ENCODE results near the gene CFAP47.
"Not testable (repeated sequence)": the region's sequence is repeated elsewhere in the genome, so short reads cannot be mapped to it uniquely, and the experiment has no call there.

The CFAP47 gene

DNA sequence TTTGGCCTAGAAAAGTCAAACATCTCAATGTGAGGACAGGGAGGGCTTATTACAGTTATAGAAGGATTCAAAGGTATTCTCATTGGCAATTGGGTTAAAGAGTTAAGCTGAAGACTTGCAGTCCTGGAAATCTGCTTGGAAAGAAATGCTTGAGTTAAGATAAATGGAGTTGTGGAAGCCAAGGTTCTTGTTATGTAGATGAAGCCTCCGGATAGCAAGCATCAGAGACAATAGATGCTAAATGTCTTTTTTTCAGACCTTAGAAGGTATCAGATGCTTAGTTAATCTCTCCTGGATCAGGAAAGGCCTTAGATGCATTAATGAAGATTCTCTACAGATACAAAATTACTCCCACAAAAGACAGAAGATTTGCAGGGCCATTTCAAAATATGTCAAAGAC is 299.3 kb downstream of the CFAP47 start:
- no peak for DNase-seq (ENCODE audit: low read depth, low spot score)

DNA sequence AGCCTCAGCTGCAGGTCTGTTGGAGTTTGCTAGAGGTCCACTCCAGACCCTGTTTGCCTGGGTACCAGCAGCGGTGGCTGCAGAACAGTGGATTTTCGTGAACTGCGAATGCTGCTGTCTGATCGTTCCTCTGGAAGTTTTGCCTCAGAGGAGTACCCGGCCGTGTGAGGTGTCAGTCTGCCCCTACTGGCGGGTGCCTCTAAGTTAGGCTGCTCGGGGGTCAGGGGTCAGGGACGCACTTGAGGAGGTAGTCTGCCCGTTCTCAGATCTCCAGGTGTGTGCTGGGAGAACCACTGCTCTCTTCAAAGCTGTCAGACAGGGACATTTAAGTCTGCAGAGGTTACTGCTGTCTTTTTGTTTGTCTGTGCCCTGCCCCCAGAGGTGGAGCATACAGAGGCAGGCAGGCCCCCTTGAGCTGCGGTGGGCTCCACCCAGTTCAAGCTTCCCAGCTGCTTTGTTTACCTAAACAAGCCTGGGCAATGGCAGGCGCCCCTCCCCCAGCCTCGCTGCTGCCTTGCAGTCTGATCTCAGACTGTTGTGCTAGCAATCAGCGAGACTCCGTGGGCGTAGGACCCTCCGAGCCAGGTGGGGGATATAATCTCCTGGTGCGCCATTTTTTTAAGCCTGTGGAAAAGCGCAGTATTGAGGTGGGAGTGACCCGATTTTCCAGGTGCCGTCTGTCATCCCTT is 315.4 kb downstream of the CFAP47 start:
- not testable (repeated sequence) for DNase-seq (ENCODE audit: low read depth, low spot score)

DNA sequence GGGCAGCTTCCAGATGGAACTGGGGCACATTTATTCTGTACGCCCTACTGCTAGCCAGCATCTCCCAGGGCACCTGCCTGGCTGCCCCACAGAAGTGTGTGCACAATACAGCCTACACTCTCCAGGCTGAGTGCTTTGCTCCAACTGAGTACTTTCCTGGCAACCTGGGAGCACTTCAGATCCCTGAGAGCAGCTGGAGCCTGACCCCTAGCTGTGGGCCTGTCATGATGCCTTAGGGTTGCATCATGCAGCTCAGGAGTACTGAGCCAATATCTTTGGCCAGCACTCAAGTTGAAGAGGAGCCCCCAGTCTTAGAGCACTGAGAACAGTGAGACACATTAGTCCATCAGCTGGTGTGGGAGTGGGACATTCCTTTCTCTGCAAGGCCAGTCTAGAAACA is 321.9 kb downstream of the CFAP47 start:
- DNase-seq (ENCODE audit: low read depth, low spot score) = no peak

DNA sequence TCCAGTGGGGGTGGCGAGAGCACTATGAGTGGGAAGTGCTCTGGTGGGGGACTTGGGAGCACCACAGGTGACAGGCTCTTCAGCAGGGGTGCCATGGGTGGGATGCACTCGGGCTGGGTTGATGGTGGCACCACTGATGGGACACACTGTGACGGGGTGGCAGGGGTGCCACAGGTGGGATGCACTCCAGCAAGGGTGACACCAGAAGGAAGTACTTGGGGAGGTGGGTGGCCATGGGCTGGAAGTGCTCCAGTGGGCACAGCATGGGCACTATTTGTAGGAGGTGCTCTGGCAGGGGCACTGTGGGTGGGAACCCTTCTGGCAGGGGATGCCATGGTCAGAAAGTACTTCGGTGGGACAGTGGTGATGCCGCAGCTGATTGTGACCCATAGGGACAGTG is 346.6 kb downstream of the CFAP47 start:
- no peak for DNase-seq (ENCODE audit: low read depth, low spot score)

DNA sequence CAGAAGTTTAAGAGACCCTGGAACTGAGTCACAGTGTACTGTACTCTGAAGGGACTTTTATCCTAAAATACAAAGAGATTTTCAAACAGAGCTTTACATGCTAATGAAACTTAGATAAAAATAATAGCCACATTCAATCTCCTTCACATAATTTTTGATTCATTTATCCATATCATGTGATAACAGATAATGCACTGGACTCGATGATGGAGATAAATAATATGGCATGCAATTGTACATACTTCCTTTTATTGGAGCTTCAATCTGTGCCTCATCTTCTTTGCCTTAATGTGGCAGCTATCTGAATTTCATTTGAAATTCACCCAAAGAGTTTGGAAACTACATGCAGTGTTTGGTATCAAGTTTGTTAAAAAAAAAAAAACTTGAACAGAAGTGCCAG is 390.6 kb downstream of the CFAP47 start:
- DNase-seq (ENCODE audit: low read depth, low spot score) = no peak

DNA sequence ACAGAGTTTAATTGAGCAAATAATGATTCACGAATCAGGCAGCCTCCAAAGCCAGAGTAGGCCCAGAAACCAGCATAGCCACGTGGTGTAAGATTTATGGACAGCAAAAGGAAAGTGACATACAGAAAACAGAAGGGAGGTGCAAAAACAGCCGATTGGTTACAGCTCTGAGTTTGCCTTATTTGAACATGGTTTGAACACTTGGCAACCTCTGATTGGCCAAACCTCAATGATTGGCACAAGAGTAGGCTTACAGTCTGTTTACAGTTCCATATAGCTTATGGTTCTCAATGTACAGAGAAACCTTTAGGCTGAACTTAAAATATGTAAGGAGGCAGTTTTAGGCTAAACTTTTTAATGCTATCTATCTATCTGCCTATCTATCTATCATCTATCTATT is 394.8 kb downstream of the CFAP47 start:
- DNase-seq (ENCODE audit: low read depth, low spot score) = no peak

DNA sequence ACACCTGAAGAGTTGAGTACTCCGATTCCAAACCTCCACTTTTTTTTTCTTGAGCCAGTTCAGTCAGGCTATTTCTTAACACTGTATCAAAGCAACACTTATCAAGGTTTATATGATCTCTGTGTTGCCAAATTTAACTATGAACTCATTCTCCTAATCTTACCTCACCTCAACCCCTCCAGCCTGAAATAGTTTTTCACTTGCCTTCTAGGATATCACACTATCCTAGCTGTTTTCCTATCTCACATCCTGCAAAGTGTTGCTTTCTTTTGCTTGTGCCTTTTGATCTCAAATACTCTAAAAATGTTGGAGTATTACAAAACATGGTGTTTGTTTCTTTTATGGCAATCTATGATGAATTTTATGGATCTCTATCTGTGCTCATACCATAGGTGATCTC is 415.0 kb downstream of the CFAP47 start:
- no peak for DNase-seq (ENCODE audit: low read depth, low spot score)

DNA sequence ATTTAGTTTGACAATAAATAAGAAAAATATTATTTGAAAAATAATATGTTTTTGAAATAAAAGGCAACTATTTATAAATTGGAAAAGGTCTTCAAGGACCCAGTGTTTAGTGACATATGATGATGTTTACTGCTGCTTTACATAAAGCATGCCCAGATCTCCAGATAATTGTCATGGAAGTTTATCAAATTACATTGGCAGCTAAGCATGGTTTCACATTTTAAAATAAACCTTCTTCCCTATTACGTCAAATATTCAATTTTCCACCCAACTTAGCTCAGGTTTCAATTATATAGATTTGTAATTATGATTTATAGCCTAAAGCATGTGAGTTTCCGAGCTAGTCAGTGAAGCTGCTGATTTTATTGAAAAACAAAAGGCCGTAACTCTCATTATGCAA is 417.2 kb downstream of the CFAP47 start:
- DNase-seq (ENCODE audit: low read depth, low spot score) = no peak

DNA sequence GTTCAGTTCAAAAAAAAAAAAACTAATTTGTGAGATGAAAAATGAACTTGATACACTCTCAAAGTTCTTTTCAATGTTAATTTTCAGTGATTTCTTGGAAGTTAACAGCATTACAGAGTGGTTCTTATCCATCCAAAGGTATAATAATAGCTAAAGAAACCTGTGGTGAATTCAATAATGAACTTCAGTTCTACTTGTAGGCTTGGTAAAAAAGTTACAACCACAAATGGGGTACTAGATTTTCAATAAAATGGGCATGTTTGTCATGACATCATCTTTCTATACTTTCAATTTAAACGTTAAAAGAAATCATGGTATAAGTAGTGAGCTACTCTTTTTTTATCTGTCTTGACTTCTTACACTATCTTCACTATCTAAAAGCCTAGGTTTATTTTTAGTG is 424.8 kb downstream of the CFAP47 start:
- no peak for DNase-seq (ENCODE audit: low read depth, low spot score)

DNA sequence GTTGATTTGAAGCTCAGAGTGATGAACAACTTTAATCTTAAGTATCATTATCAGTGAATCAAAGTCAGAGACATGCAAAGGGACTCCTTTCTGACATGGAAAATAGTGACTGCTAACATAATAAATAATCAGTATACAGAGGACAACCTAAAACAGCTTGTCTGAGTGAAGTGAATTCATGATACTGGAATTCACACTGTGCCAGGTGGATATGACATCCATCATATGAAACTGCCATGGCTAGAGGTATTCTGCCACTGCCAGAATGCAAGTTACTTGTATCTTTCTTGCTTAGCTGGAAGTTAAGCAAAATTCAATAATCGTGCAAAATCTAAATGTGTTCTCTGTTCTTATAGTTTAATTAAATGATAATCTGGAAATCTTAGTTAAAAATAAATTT is 429.0 kb downstream of the CFAP47 start:
- DNase-seq (ENCODE audit: low read depth, low spot score) = no peak

DNA sequence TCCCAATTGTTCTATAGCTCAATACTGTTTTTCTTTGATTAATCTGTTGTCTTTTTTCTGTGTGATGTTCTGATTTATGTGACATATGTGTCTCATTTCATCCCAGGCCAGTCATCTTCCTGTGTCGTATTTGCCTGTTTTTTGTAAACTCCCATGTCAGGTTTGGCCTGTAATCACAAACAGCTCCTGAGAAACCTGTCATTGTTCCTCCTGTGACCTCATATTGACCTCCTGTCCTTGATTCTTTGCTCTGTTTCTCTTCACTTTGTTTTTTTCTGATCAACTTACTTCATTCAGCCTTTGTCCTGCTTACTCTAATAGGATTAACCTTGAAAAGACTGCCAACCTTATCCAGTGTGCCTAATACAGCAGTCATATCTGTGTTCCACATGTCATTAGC is 438.3 kb downstream of the CFAP47 start:
- DNase-seq (ENCODE audit: low read depth, low spot score) = no peak

DNA sequence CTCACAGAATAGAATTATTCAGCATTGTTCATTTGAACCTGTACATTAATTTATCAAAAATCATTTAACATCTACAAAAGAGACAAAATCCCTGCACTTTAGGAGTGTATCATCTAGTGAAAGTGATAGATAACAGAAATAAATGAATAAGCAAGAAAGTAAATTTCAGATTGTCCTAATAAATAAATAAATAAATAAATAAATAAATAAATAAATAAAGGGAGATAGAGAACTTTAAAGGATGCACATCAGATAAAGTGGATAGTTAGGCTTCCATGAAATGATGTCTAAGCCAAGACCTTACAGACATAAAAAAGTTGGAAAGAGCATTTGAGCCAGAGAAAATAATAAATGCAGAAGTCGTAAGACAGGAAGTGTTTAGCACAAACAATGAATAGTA is 444.7 kb downstream of the CFAP47 start:
- no peak for DNase-seq (ENCODE audit: low read depth, low spot score)

DNA sequence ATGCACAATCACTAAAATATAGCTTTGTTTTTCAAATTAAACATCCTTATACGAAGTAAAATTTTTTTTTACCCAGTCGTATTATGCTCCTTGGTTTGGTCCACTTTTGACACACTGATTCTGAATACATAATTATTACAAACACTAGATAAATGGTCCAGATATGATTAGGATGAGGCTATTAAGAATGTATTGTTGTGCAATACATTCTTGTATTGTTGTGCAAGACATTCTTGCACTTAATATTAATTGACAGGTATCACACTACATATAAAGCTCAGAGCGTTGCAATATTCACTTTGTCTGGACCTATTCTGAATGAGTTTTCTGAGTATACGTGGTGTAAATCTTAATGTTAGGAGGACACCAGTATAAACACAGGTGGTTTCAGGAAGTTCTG is 464.0 kb downstream of the CFAP47 start:
- DNase-seq (ENCODE audit: low read depth, low spot score) = no peak

DNA sequence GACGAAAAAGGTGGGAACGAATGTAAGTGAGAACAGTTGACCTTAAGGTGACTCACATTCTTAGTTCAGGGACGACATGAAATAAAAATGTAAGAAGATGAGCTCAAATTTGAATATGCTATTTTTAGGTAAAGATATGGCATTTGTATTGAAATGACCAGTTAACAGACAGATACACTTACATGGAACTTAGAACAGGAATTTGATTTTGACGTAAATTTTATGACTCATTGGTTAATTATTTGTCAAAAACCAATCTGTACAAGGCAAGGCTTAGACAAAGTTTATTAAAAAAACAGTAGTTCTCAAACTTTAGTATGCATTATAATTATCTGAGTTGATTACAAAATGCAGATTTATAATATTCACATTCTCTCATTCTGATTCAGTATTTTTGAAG is 469.4 kb downstream of the CFAP47 start:
- no peak for DNase-seq (ENCODE audit: low read depth, low spot score)

DNA sequence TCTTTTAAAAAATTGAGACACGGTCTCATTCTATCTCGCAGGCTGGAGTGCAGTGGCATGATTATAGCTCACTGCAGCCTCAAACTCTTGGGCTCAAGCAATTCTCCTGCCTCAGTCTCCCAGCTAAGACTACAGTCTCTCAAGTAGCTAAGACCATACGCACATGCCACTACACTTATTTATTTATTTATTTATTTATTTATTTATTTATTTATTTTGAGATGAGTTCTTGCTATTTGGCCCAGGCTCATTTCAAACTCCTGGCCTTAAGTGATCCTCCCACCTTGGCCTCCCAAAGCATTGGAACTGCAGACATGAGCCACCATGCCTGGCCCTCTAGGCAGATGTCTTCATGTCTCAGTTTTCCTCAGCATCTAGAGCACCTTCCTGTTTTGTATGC is 482.2 kb downstream of the CFAP47 start:
- DNase-seq (ENCODE audit: low read depth, low spot score) = no peak

DNA sequence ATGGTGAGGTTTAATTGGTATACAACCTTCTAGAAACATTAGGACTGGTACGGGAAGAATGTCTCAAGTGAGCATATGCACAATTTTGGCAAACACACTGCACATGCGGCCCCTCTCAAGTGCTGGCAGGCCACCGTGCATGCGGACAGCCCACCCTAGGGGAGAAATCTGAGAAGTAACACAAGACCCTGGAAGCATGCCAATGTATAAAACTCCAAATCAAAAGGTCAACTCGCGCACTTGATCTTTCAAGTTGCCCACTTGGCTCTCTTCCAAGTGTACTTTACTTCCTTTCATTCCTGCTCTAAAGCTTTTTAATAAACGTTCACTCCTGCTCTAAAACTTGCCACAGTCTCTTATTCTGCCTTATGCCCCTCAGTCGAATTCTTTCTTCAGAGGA is 488.3 kb downstream of the CFAP47 start:
- DNase-seq (ENCODE audit: low read depth, low spot score) = no peak

DNA sequence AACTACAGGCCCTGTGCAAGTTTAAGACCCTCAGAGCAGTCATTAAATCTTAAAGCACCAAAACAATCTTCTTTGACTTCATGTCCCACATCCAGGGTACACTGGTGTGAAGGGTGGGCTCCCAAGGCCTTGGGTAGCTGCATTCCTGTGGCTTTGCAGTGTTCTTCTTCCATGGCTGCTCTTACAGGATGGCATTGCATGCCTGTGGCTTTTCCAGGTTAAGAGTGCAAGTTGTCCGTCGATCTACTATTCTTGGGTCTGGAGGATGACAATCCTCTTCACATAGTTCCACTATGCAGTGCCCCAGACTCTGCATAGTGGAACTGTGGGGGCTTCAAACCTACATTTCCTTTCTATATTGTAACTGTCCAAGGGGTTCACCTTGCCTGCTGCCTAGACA is 494.5 kb downstream of the CFAP47 start:
- DNase-seq (ENCODE audit: low read depth, low spot score) = no peak

DNA sequence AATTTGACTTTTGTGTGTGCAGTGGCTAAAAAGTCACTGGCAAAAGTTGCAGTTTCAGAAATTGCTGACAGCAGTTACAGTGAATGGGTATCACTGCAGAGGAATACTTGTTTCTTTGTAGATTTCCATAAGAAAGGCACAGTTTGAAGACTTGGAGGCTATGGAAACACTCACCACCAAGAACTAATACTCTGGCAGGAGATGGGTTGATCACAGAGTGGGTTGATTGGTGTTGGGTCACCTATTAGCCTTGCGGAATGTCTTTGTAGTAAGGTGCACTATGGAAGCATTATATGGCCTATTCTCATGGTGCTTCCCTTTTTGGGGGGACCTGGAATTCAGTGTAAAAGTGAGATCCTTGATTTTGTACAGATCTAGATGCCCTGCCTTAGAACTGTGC is 502.8 kb downstream of the CFAP47 start:
- DNase-seq (ENCODE audit: low read depth, low spot score) = no peak

DNA sequence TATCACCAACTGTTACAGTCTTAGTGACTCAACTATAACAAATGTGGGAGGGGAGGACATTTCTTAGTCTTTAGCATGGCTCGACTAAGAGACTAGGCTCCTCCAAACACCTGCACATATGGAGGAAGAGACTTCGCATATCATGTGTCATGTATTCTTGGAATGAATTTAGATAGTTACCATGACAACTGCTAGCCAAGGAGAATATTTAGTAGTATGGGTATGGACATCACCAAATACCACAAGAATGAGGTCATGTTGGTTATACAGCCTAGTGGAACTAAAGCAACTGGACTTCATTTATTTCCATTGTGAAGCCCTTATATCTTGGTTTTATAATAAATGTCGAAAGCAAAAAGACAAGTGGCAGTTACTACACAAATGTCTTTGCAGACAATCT is 512.3 kb downstream of the CFAP47 start:
- DNase-seq (ENCODE audit: low read depth, low spot score) = no peak

DNA sequence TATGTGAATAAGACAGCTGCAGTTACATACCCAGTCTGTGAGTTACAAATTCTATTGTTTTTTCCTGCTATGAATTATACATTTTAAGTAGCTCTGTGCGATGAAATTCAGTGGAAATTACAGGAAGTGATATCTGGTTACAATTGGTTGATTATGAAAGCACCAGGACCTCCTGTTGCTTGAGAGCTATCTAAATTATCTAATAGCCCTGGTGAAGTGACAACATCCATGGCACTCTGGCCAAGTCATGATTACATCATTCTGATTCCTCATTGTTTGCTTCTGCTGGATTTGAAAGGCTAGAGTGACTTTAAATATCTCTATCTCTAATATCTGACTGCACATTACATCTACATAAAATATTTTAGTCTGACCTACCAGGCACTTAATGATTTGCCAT is 515.0 kb downstream of the CFAP47 start:
- DNase-seq (ENCODE audit: low read depth, low spot score) = no peak

All from activated CD4-positive, CD25-positive, alpha-beta regulatory T cell treated with anti-CD3 and anti-CD28 coated beads, Interleukin-2, amount 50 U/mL, for 16 hours (primary cell).